AG09309 (cell line): Measurements from ENCODE around the gene KRTAP5-6.

ENCODE experiments used
- DNase-seq: peaks from one replicate; pipeline ENCODE4 v3.0.0-alpha.2; 2010; ENCODE audit warnings: low read depth
- H3K4me3 ChIP-seq: 2 replicates; pipeline ENCODE4 v1.5.1; 2011; ENCODE audit warnings: mild to moderate bottlenecking, low read depth, low read length, moderate library complexity; ENCODE audit not compliant: control insufficient read depth
- CTCF ChIP-seq: IDR thresholded peaks from 2 replicates; pipeline ENCODE4 v1.5.1; 2011; ENCODE audit warnings: mild to moderate bottlenecking, low read depth, low read length, inconsistent platforms; ENCODE audit not compliant: insufficient read depth, control insufficient read depth; ENCODE audit errors: missing control alignments

KRTAP5-6 gene

GRCh38 chr11:1703146-1703545, 6.2 kb downstream of the KRTAP5-6 start:
- H3K4me3 ChIP-seq, result no peak overlapping the region
- no peak for DNase-seq
- no peak for TF ChIP-seq CTCF

- no peak overlapping the region for H3K4me3 ChIP-seq
- no peak for TF ChIP-seq CTCF
- no peak for DNase-seq
Observed at GRCh38 chr11:1705126-1706052, 8.4 kb downstream of the KRTAP5-6 start.

- no peak for DNase-seq
- TF ChIP-seq CTCF, result no peak
- no peak overlapping the region for H3K4me3 ChIP-seq
Observed at GRCh38 chr11:1706634-1707400, 9.8 kb downstream of the KRTAP5-6 start.

- no peak overlapping the region for H3K4me3 ChIP-seq
- DNase-seq, result no peak
- TF ChIP-seq CTCF, result no peak
Observed at GRCh38 chr11:1707751-1708150, 10.8 kb downstream of the KRTAP5-6 start.

GRCh38 chr11:1708716-1709115, 11.7 kb downstream of the KRTAP5-6 start:
- no peak for TF ChIP-seq CTCF
- no peak overlapping the region for H3K4me3 ChIP-seq
- no peak for DNase-seq

- no peak overlapping the region for H3K4me3 ChIP-seq
- no peak for DNase-seq
- TF ChIP-seq CTCF, result no peak
Observed at GRCh38 chr11:1714908-1715885, 18.2 kb downstream of the KRTAP5-6 start.
